Activated effector memory CD4-positive, alpha-beta T cell treated with Interleukin-2 at 50 U/mL for 16 hours (primary cell): Measurements from ENCODE around the gene TP53RK.

ENCODE experiments used
- DNase-seq: peaks from one replicate; pipeline ENCODE4 v3.0.0-alpha.2; 2020

The TP53RK gene

DNA sequence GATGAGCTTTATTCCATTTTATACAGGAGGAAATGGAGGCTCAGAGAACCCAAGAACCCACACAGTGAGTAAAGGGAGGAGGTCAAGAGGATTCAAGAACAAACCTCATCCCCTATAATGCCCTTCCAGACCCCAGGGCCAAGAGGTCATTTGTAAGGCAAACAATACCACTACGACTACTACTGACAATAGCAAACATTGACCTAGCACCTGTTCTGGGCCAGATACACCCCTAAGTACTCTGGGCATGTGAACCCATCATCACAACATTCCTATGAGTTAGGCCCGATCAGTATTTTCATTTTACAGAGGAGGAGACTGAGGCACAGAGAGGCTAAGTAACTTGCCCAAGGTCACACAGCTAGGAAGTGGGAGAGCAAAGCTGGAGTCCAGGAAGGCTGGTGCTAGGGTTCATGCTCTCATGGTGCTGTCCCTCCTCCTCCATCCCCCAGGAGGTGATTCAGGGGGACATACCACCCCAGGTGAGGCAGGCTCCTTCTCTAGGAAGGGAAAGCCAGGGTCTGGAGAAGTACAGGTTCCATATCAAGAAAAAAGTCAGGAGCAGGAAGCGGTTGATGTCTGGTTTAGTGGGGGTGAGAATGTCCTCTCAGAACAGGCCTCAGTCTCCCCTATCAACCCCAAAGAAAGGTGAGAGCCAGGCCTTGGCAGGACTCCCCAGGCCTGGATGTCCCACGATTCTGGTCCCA lies 51.7 kb downstream of the TP53RK start:
- no peak for DNase-seq

DNA sequence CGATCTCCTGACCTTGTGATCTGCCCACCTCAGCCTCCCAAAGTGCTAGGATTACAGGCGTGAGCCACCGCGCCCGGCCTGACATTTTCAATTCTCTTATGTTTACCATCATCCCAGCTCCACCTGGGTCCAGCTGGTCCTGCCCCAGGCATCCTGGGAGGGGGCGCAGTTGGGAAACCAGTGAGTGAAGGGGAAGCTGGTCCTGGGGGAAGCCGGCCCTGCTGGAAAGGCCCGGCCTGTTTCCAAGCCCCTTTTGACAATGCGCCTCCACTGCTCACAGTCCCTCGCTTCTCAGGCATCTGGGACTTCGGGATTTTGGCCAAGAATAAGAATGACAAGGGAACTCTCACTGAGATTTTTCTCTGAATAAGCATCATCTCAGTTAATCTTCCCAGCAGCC lies 52.2 kb downstream of the TP53RK start:
- DNase-seq, result no peak

DNA sequence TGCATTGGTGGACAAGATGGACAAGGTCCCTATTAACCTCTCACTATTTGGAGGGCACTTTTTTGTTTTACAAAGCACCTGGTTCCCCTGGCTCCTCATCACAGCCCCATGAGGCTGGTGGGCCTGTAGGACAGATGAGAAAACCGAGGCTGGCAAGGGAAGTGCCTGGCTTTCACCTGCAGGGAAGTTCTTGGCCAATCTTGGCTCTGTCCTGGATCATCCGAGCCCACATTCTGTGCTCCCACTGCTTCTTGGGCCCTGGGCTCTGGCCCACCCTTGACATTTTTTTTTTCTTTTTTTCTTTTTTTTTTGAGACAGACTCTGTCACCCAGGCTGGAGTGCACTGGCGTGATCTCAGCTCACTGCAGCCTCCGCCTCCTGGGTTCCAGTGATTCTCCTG lies 52.7 kb downstream of the TP53RK start:
- DNase-seq, result no peak

DNA sequence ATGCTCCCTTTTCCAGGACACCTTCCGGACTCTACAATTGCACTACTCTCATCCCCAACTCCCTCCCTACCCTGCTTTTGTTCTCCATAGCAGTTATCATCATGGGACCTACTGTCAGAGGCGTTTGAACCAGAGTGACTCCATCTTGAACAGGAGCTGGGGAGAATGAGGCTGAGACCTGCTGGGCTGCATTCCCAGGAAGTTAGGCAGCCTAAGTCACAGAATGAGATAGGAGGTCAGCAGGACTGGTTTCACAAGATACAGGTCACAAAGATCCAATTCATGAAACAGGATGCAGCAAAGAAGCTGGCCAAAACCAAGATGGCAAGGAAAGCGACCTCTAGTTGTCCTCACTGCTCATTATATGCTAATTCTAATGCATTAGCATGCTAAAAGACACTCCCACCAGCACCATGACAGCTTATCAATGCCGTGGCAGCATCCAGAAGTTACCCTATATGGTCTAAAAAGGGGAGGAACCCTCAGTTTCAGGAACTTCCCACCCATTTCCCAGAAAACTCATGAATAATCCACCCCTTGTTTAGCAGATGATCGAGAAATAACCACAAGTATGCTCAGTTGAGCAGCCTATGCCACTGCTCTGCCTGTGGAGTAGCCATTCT lies 53.6 kb downstream of the TP53RK start:
- DNase-seq, result no peak

DNA sequence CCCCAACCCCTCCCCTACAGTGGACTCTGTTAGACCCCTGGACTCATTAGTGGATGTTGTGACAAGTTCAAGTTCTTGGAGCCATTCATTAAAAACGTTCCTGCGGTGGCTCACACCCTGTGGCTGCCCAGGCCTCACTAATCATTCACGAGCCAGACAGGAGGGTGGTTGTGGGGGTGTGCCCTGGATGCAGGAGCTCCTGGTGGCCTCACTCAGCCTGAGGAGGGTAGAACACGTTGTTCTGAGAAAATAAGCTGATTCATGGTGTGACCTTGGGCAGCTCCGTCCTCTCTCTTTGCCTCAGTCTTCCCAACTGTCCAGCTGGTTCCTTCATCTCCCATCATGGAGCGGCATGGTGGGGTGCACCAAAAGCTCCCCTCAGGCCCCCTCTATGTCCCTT lies 54.7 kb downstream of the TP53RK start:
- no peak for DNase-seq
